ENCODE results near the gene DNPH1. TPM values are rescaled to one million over a fixed set of nuclear protein-coding genes. Genes with fewer than 3 reads are reported as not detected.

The DNPH1 gene, protein sequence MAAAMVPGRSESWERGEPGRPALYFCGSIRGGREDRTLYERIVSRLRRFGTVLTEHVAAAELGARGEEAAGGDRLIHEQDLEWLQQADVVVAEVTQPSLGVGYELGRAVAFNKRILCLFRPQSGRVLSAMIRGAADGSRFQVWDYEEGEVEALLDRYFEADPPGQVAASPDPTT
- total RNA-seq (18.2 TPM), polyA plus RNA-seq (108 TPM)

DNA sequence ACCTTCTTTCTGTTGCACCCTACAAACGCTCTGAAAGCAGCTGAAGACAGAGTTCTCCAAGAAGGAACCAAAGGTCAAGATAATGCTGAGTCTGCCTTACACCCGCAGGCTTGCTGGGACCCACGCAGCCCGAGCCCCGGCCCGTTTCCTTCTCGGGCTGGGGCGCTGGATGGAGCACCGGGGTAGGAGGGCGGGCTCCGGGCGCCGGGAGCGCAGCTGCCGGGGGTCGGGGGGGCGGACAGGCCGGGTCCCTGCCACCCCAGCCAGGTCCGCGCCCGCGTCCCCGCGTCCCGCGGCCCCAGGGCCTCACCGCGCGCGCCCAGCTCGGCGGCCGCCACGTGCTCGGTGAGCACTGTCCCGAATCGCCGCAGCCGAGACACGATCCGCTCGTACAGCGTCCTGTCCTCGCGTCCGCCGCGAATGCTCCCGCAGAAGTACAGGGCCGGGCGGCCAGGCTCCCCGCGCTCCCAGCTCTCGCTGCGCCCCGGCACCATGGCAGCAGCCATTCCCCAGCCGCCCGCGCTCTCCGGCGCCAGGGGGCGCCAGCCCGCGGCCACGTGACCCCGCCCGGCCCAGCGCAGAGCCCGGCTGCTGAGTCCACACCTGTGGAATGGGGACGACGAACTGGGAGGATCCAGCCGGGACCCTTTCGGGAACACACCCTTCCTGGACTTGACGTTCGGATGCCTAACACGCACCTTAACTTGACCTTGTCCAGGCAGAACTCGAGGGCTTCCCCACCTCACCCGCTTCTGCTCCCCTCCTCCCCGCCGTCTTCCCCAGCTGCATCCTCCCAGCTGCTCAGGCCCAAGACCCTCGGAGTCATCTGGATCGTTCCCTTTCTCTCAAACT lies at the start of gene DNPH1:
Gene DNPH1 (minus strand): TSS at position 531 of the 852 bp plus-strand sequence. CDS start 25 bp downstream, at position 506.
- peak within 1 kb of the TSS; percentile 69 for H3K4me3 ChIP-seq (ENCODE audit: low read depth, low read length)
- H3K27ac ChIP-seq (ENCODE audit: low read depth), result no peak within 1 kb of the TSS
- no peak for DNase-seq (ENCODE audit: extremely low spot score)
- no peaks in the 10 kb centered on the region for H3K4me1 ChIP-seq (ENCODE audit: insufficient read depth)
- WGBS, result 2% methylated on average over 82 of the region's 82 CpGs
- no peaks in the 10 kb centered on the region for H3K36me3 ChIP-seq (ENCODE audit: insufficient read depth)

DNA sequence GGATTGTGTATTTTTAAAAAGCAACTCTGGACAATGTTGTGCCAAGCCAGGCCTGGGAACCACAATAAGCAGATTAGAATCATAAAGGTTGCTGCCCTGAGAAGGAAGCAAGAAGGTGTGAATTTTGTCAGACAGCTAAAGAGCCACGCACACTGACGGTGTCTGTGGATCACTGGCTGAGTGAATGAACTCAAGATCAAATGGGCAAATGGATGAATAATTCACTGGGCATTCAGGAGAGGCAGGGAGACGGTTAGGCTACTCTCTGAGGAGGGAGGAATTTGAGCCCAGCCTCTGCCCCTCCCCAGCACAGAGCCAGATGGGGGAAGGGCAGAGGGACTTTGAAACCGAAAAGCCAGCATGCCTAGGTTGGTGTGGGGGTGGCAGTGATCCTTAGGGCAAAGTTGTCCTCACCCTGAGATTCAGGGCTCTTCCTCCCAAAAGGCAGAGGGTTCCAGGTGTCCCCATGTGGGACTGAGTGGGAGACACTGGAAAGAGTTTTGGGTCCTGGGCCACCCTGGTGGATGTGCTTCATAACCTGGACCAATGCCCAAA lies 49.3 kb upstream of the DNPH1 start:
- WGBS, result 42% methylated on average over 4 of the region's 4 CpGs
- Histone ChIP-seq H3K36me3 (ENCODE audit: insufficient read depth) (no peaks in the 10 kb centered on the region), H3K27ac (ENCODE audit: low read depth) (no peak overlapping the region), H3K4me1 (ENCODE audit: insufficient read depth) (no peaks in the 10 kb centered on the region), H3K4me3 (ENCODE audit: low read depth, low read length) (no peak overlapping the region)
- no peak for DNase-seq (ENCODE audit: extremely low spot score)

DNA sequence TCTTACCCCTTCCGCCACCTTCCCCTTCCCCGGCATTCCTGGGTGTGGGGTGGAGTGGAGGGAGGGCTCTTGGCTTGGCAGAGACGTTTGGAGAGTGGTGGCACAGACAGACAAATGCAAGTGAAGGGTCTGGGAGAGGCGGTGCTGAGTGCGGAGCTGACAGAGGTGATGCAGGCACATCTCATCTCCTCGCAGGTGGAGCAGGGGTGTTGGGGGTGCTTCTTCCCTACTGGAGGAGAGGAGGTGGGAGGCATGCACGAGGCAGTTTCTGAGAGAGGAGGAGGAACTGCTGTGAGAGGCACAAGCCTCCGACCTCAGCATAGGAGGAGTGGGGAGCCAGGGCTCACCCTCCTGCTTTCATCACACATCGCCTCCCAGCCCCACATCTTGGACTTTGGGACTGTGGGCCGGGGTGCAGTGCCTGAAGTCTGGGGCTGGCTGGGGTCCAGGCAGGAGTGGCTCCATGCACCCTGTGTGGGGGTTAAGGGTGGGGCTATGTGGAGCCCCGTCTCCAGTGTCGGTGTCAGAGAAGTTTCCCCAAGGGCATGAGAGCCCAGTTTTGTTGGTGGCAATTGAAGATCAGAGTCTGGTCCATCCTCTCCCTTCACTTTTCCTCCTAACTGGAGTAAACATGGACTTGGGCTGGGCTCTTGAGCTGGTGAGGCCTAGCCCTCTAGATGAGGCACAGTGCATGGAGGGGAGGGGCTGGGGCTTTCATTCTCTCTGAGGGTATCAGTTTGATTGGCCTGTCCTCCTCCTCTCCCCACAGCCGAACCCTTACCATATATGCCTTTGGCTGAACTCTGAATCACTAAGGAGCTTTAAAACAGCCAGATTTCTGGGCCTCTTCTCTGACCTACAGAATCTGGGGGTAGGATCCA lies 48.6 kb upstream of the DNPH1 start:
- Histone ChIP-seq H3K4me1 (ENCODE audit: insufficient read depth) (no peaks in the 10 kb centered on the region), H3K27ac (ENCODE audit: low read depth) (no peak overlapping the region), H3K4me3 (ENCODE audit: low read depth, low read length) (no peak overlapping the region), H3K36me3 (ENCODE audit: insufficient read depth) (no peaks in the 10 kb centered on the region)
- DNase-seq (ENCODE audit: extremely low spot score), result no peak
- WGBS, result 62% methylated on average over 13 of the region's 13 CpGs

DNA sequence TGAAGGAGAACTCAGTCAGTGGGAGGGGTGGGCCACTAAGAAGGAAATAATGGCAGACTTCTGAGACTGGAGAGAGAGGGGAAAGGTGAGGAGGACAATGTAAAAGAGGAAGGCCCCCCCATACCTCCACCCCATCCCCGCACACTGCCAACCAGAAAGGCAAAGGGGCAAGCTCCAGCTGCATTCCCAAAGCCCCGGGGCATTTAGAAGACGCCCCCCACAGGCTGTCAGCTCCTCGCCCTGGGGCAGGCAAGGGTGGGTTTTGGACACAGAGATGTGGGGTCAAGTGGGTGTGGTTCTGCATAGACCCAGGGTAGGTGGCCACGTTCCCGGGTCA lies 48.0 kb upstream of the DNPH1 start:
- Histone ChIP-seq H3K4me3 (ENCODE audit: low read depth, low read length) (no peak overlapping the region), H3K4me1 (ENCODE audit: insufficient read depth) (no peaks in the 10 kb centered on the region), H3K36me3 (ENCODE audit: insufficient read depth) (no peaks in the 10 kb centered on the region), H3K27ac (ENCODE audit: low read depth) (no peak overlapping the region)
- no peak for DNase-seq (ENCODE audit: extremely low spot score)
- WGBS, result 80% methylated on average over 6 of the region's 6 CpGs

DNA sequence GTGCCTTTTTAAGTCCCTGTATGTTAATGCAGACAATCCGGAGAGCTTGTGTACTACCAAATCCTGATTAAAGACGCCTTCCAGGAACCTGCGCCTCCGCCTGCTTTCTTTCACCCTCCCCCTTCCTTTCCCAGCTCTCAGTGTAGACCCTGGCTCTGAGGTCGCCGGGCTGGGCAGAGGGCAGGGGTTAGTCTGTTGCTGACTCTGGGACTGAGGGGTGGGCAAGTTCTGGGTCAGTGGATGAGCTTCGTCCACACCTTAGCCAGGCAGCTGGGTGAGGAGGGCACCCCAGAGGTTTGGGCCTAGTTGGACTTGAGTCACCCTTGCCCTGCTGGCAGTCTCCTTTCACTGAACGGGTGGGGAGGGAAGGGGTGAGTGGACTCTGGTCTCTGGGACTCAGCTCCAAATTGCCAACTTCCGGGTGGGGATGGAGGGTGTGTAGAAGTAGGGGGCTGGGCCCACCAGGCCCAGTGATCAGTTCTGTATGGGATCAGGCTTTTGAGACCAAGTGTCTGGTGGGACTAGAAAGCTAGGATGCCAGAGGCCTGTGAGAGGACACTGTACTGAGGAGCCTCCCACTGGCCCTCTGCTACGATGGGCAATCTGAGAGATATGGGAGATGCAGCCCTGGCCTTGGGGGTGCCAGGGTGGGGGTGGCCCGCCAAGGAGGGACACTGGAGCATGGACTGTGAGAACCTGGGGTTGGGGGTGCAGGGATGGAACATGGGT lies 47.5 kb upstream of the DNPH1 start:
- Histone ChIP-seq H3K27ac (ENCODE audit: low read depth) (no peak overlapping the region), H3K4me3 (ENCODE audit: low read depth, low read length) (no peak overlapping the region), H3K4me1 (ENCODE audit: insufficient read depth) (no peaks in the 10 kb centered on the region), H3K36me3 (ENCODE audit: insufficient read depth) (no peaks in the 10 kb centered on the region)
- 78% methylated on average over 11 of the region's 11 CpGs for WGBS
- DNase-seq (ENCODE audit: extremely low spot score), result no peak

DNA sequence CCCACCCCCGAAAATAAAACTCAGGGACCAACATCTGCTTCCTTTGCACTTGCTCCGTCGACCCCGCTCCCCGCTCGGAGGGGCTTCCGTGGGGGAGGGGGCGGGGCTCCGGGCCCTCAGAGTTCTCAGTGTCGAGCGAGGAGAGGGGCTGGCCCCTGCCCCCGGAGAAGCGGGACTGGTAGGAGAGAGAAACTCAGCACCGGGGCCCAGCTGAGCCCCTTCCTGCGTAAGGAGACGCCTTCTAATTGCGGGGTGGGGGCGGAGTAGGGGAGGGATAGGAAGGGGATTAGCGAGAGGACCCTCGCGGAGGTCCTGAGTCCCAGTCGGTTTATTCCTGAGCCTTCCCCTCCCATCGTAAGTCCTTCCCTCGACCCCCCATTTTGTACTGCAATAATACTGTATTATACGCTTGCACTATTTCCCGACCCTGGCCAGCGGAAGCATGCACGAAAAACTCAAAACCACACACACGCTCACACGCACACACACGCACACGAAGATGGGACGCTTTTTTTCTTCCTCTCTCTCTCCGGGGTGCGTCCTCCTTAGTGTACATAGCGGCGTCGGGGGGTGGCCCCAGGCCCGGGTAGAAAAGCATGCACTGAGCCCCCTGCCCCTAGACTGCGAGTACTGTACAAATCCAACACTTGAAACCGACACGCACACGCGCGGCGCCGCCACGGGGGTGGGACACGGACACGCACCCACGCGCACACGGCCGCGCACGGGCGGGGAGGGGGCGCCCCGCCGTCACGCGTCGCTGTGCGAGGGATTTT lies 46.7 kb upstream of the DNPH1 start:
- Histone ChIP-seq H3K4me3 (ENCODE audit: low read depth, low read length) (peak overlapping the region; percentile 45), H3K27ac (ENCODE audit: low read depth) (no peak overlapping the region), H3K4me1 (ENCODE audit: insufficient read depth) (no peaks in the 10 kb centered on the region), H3K36me3 (ENCODE audit: insufficient read depth) (no peaks in the 10 kb centered on the region)
- no peak for DNase-seq (ENCODE audit: extremely low spot score)
- WGBS, result 23% methylated on average over 64 of the region's 64 CpGs

DNA sequence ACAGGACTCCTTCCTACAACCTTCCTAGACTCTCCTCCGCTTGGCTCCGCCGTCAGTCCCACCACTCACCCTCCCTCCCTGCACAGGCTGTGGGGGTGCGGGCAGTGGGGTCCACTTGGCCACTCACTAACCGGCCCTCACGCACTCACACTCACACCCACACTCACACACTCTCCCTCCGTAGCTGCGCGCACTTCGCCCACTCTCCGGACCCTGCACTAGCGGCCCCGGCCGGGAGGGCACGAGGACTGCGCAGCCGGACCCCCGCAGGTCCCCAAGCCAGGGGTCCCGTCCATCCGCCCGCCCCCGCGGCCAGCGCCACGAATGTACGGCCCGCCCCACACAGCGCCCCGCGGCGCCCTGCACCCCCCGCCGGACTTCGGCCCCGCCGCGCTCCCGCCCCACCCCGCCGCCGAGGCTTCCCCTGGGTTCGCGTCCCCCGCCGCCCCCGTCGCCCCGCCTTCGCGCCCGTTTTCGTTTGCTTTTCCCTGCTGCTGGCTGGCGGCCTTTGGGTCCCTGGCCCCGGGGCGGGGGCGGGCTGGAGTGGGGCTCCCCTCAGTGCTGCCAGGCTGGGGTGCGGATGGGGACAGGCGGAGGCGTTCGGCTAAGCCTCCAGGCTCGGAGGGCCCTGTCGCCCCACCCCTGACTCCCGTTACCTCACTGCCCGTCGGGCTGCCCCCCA lies 45.8 kb upstream of the DNPH1 start:
- DNase-seq (ENCODE audit: extremely low spot score), result no peak
- 2% methylated on average over 65 of the region's 65 CpGs for WGBS
- Histone ChIP-seq H3K27ac (ENCODE audit: low read depth) (no peak overlapping the region), H3K4me1 (ENCODE audit: insufficient read depth) (no peaks in the 10 kb centered on the region), H3K36me3 (ENCODE audit: insufficient read depth) (no peaks in the 10 kb centered on the region), H3K4me3 (ENCODE audit: low read depth, low read length) (peak overlapping the region; percentile 45)

DNA sequence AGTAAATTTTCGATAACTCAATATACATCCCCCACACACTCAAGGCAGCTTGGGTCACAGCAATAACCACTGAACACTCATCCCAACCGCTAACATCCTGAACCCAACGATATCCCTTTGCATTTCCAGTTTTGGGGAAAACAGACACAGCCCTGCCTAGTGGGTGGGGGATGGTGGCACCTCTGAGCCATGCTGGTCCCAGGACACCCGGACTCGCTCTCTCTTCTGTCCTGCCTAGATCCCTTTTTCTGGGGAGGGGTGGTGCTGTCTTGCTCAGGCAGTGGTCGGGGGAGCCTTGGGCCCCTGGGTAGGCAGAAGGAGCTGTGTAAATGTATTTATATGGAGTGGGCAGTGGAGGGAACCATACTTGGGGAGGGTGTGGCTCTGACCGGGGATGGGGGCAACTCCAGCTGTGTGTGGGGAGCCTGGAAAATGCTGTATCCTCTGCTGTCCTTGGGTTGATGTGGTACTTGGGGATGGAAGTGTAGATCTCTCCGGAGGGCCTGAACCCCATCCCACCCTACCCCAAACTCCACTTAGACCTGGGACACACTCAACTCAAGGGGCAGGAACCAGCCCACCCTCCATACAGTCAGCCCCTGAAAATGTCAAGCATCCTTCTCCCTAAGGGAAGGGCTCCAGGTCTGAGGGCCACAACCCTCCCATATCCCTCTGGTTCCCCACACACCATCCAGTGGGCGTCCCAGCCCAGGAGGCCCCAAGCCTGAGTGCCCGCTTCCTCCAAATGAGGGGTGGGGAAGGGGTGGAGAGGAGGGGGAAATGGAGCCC lies 45.0 kb upstream of the DNPH1 start:
- no peak overlapping the region for H3K27ac ChIP-seq (ENCODE audit: low read depth)
- no peak overlapping the region for H3K4me3 ChIP-seq (ENCODE audit: low read depth, low read length)
- no peak for DNase-seq (ENCODE audit: extremely low spot score)
- H3K36me3 ChIP-seq (ENCODE audit: insufficient read depth), result no peaks in the 10 kb centered on the region
- 77% methylated on average over 10 of the region's 10 CpGs for WGBS
- no peaks in the 10 kb centered on the region for H3K4me1 ChIP-seq (ENCODE audit: insufficient read depth)

DNA sequence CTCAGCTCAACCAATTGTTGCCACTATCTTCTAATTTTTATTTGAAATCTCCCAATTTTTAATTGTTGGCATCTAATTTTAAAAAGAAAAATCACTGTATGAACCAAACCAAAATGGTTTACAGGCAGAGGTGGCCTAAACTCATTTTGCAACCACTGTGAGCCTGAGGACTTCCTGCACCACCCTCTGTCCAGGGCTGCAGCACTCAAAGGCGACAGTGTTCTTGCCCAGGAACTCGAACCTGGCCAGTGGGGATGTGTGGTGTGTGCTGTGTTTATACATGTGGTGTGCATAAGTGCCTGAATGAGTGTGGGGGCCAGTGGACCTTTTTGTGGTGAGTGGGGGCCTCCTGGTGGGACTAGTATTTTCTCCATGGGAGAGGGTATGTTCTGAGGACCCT lies 44.4 kb upstream of the DNPH1 start:
- H3K4me1 ChIP-seq (ENCODE audit: insufficient read depth), result no peaks in the 10 kb centered on the region
- WGBS, result 69% methylated on average over 2 of the region's 2 CpGs
- H3K27ac ChIP-seq (ENCODE audit: low read depth), result no peak overlapping the region
- H3K4me3 ChIP-seq (ENCODE audit: low read depth, low read length), result no peak overlapping the region
- DNase-seq (ENCODE audit: extremely low spot score), result no peak
- no peaks in the 10 kb centered on the region for H3K36me3 ChIP-seq (ENCODE audit: insufficient read depth)

DNA sequence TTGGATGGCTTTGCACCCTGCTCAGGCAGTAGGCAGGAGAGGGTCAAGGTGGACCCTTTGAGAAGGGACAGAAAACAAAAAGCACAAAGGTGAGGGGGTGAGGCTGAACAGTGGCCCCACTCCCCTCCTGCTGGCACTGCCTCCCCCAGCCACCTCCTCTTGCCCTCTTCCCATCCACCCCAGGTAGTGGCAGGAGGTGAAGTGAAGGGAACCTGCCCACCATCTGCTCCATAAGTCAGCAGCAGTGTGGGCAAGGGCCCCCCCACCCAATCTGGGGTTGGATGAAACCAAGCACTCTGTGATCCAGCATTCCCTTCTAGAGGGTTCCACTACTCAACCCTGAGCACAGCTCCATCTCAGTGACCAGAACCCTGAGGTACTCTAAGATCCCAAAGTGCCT lies 42.7 kb upstream of the DNPH1 start:
- DNase-seq (ENCODE audit: extremely low spot score), result no peak
- no peak overlapping the region for H3K4me3 ChIP-seq (ENCODE audit: low read depth, low read length)
- no peaks in the 10 kb centered on the region for H3K36me3 ChIP-seq (ENCODE audit: insufficient read depth)
- no peaks in the 10 kb centered on the region for H3K4me1 ChIP-seq (ENCODE audit: insufficient read depth)
- H3K27ac ChIP-seq (ENCODE audit: low read depth), result no peak overlapping the region

DNA sequence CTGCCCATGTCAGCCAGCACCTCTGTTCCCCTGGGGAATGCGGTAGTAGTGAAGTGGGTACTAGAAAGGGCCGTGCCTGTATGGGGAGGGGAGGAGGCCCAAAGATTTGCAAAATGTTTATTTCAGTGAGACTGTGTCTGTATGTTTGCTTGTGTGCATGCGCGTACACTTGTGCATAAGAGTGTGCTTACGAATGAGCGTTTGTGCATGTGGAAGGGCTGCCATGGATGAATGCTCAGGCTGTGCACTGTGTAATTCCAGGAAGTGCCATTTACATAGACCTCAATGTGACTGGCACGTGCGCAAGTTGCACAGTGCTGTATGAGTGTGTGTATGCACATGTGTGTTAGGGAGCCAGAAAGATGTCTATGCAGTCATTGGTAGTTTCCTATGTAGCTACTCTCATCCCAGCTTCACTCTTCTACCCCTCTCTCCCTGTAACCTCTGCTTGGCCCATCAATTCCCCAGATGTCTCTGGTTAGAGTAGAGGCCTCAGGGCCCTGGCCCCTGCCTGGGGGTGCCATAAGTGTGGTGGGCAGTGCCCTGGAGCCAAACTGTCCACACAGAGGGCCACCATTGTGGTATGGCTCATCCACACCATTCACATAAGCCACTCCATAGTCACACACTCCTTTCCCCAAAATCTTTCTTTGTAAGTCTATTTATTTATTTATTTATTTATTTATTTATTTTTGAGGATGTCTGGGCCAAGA lies 42.0 kb upstream of the DNPH1 start:
- H3K4me1 ChIP-seq (ENCODE audit: insufficient read depth), result no peaks in the 10 kb centered on the region
- no peak overlapping the region for H3K27ac ChIP-seq (ENCODE audit: low read depth)
- 87% methylated on average over 8 of the region's 8 CpGs for WGBS
- no peaks in the 10 kb centered on the region for H3K36me3 ChIP-seq (ENCODE audit: insufficient read depth)
- no peak for DNase-seq (ENCODE audit: extremely low spot score)
- no peak overlapping the region for H3K4me3 ChIP-seq (ENCODE audit: low read depth, low read length)

Data from urinary bladder (tissue), 4 donors.